MM.1S (cell line): ENCODE data around the gene SETDB2.

Source experiments
- EZH2 ChIP-seq: fragments of 300-600 bp; sonication (generic); optimal IDR thresholded peaks from 2 replicates; pipeline ENCODE3; 2017; ENCODE audit warnings: low read depth, mild to moderate bottlenecking, antibody characterized with exemption, low read length, mixed read lengths
- EZH2phosphoT487 ChIP-seq: fragments of 300-600 bp; sonication (generic); IDR thresholded peaks from 2 replicates; pipeline ENCODE4 v1.6.1; 2018; ENCODE audit warnings: antibody characterized with exemption, low read length
- TF ChIP-seq, protein P1 (sequence below): fragments of 300-600 bp; sonication (generic); IDR thresholded peaks from 2 replicates; pipeline ENCODE4 v1.5.1; 2016; ENCODE audit warnings: antibody characterized with exemption, low read length, mixed read lengths

DNA sequence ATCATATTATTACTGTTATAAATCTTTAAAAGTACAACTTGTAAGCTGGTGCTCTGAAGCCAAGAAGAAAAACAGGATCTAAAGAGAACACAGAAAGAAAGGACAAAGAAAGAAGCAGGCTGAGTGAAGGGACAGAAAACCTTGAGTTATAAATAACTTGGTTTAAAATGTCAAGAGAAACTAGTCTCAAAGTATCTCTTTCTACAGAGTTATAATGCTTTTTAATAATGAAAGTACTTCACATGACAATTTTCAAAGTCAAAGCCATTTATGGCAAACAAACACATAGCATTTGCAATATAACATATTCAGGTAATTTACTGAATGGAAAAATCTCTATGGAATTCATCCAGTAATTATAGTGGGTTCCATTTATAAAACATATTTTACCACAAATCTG, 33.6 kb upstream of the SETDB2 start:
- TF ChIP-seq EZH2 (no peak), EZH2phosphoT487 (no peak)
- TF ChIP-seq, protein P1, sequence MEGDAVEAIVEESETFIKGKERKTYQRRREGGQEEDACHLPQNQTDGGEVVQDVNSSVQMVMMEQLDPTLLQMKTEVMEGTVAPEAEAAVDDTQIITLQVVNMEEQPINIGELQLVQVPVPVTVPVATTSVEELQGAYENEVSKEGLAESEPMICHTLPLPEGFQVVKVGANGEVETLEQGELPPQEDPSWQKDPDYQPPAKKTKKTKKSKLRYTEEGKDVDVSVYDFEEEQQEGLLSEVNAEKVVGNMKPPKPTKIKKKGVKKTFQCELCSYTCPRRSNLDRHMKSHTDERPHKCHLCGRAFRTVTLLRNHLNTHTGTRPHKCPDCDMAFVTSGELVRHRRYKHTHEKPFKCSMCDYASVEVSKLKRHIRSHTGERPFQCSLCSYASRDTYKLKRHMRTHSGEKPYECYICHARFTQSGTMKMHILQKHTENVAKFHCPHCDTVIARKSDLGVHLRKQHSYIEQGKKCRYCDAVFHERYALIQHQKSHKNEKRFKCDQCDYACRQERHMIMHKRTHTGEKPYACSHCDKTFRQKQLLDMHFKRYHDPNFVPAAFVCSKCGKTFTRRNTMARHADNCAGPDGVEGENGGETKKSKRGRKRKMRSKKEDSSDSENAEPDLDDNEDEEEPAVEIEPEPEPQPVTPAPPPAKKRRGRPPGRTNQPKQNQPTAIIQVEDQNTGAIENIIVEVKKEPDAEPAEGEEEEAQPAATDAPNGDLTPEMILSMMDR: no peak
